GM12873 (cell line): ENCODE results near the gene APAF1.

Source experiments
- TF ChIP-seq, protein P1 (sequence below): IDR thresholded peaks from 2 replicates; pipeline ENCODE4 v1.5.1; 2012; ENCODE audit warnings: low read depth, mild to moderate bottlenecking, moderate library complexity, low read length, control low read depth; ENCODE audit not compliant: insufficient read depth; ENCODE audit errors: missing control alignments

APAF1 gene

GRCh38 chr12:98736352-98737321 is 91.5 kb downstream of the APAF1 start:
- TF ChIP-seq, protein P1, sequence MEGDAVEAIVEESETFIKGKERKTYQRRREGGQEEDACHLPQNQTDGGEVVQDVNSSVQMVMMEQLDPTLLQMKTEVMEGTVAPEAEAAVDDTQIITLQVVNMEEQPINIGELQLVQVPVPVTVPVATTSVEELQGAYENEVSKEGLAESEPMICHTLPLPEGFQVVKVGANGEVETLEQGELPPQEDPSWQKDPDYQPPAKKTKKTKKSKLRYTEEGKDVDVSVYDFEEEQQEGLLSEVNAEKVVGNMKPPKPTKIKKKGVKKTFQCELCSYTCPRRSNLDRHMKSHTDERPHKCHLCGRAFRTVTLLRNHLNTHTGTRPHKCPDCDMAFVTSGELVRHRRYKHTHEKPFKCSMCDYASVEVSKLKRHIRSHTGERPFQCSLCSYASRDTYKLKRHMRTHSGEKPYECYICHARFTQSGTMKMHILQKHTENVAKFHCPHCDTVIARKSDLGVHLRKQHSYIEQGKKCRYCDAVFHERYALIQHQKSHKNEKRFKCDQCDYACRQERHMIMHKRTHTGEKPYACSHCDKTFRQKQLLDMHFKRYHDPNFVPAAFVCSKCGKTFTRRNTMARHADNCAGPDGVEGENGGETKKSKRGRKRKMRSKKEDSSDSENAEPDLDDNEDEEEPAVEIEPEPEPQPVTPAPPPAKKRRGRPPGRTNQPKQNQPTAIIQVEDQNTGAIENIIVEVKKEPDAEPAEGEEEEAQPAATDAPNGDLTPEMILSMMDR = no peak

GRCh38 chr12:98737322-98737712 is 92.2 kb downstream of the APAF1 start:
- TF ChIP-seq, protein P1 = no peak

DNA sequence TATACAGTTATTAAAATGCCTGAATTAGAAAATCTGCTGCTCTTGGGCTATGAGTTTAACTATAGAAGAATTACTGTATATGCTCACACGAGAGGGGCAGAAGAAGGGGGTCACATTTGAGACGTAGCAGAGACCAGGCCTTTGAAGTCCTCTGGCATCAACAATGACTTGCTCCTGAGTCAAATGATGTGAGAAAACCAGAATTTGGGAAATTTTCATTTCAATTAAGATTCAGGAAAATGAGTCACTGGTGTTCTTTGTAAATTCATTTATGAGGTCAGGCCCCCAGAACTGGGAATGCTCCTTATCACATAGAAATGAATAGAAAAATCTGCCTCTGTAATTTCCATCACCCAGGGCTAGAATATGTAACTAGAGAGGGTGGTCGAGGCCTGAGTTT is 92.9 kb downstream of the APAF1 start:
- TF ChIP-seq, protein P1 = no peak

GRCh38 chr12:98738539-98738938 is 93.4 kb downstream of the APAF1 start:
- TF ChIP-seq, protein P1 = no peak

- TF ChIP-seq, protein P1 = no peak
Observed at GRCh38 chr12:98740751-98741150, 95.7 kb downstream of the APAF1 start.

DNA sequence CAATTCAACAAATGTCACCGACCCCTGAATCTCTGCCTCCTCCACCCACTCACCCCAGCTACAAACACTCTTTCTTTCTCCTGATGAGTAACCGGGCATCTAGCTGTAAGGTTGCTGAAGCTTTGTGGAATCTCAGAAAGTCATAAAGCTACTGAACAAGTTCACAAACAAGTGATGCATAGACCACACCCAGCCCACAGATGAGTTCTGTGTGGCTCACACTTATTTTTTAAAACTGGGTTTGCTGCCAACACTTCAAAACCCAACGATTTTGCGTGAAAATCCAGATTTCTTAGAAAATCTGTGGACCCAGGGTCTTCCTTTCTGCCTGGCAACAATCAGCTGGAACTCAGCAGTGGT is 96.1 kb downstream of the APAF1 start:
- TF ChIP-seq, protein P1 = no peak

DNA sequence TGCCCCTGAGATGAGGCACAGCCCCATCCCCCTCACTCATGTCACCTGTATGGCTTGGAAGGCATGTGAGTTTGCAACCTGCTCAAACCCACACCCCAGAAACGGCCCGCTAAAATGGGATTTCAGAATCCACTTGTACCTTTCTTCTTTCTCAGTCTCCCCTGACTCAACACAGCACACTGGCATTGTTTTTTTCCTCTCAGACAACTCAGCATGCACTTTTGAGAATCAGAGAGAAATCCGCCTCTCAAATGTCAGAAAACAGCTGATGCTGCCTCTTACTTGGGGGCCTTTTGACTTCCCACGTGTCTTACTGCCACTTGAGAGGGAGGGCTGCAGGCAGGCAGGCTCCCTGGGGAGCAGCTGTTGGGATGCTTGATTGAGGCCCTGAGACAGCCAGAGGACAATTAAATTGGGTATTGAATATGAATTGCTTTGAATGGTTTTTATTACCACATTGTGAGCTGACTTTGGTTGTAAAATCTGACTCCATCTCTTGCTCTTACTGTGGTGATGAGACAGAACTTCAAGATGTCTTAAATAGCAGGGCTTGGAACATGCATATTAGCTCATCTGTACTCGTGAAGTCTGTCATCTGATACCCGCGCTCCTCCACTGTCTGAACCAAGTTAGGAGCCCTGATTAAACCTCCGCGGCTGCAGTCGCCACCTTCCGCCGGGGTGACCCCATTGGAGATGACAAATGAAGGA is 96.6 kb downstream of the APAF1 start:
- TF ChIP-seq, protein P1 = no peak
